Stimulated activated CD8-positive, alpha-beta memory T cell treated with anti-CD3 and anti-CD28 coated beads, Interleukin-4, amount 100 ng/mL, for 1 hour (primary cell): ENCODE measurements around the gene KRT77.
"Not testable (repeated sequence)": the region's sequence is repeated elsewhere in the genome, so short reads cannot be mapped to it uniquely, and the experiment has no call there.

Experiments
- DNase-seq, 2 donors: peaks; one replicate each; pipeline ENCODE4 v3.0.0-alpha.2; 2020; ENCODE audit warnings: low read depth in 2 of 2, low spot score in 1 of 2

KRT77 gene

GRCh38 chr12:52703424-52703823 is at the start of gene KRT77:
TSS of gene KRT77 (minus strand) at chr12:52703524. CDS start at chr12:52703434, 90 bp downstream.
- DNase-seq: no peak

- no peak for DNase-seq
Measured at GRCh38 chr12:52752516-52752915, 49.2 kb upstream of the KRT77 start.

- no peak for DNase-seq
Measured at GRCh38 chr12:52751795-52752194, 48.5 kb upstream of the KRT77 start.

GRCh38 chr12:52750532-52750931 is 47.2 kb upstream of the KRT77 start:
- DNase-seq: not testable (repeated sequence)

GRCh38 chr12:52749827-52750226 is 46.5 kb upstream of the KRT77 start:
- no peak for DNase-seq

- no peak for DNase-seq
Measured at GRCh38 chr12:52748578-52748977, 45.3 kb upstream of the KRT77 start.

- no peak for DNase-seq
Measured at GRCh38 chr12:52745554-52745953, 42.2 kb upstream of the KRT77 start.

- no peak for DNase-seq
Measured at GRCh38 chr12:52744493-52745156, 41.3 kb upstream of the KRT77 start.

GRCh38 chr12:52742822-52743457 is 39.6 kb upstream of the KRT77 start:
- no peak for DNase-seq

GRCh38 chr12:52742196-52742580 is 38.9 kb upstream of the KRT77 start:
- no peak for DNase-seq

GRCh38 chr12:52741375-52742195 is 38.3 kb upstream of the KRT77 start:
- DNase-seq: peak; percentile 34 to 36

GRCh38 chr12:52740584-52740983 is 37.3 kb upstream of the KRT77 start:
- DNase-seq: no peak

- no peak for DNase-seq
Measured at GRCh38 chr12:52739963-52740362, 36.6 kb upstream of the KRT77 start.

GRCh38 chr12:52735816-52736632 is 32.7 kb upstream of the KRT77 start:
- DNase-seq: no peak

GRCh38 chr12:52735106-52735505 is 31.8 kb upstream of the KRT77 start:
- no peak for DNase-seq

- no peak for DNase-seq
Measured at GRCh38 chr12:52730793-52731192, 27.5 kb upstream of the KRT77 start.

- no peak for DNase-seq
Measured at GRCh38 chr12:52730383-52730782, 27.1 kb upstream of the KRT77 start.

- no peak for DNase-seq
Measured at GRCh38 chr12:52729147-52729546, 25.8 kb upstream of the KRT77 start.

- DNase-seq: no peak
Measured at GRCh38 chr12:52728374-52728773, 25.1 kb upstream of the KRT77 start.

- no peak for DNase-seq
Measured at GRCh38 chr12:52727037-52727436, 23.7 kb upstream of the KRT77 start.

- no peak for DNase-seq
Measured at GRCh38 chr12:52726451-52726850, 23.1 kb upstream of the KRT77 start.
